NCI-H526 (cell line): ENCODE data around the gene MIP.
"Not testable (repeated sequence)": the region's sequence is repeated elsewhere in the genome, so short reads cannot be mapped to it uniquely, and the experiment has no call there.

Source experiments
- DNase-seq, 2 experiments: peaks; one replicate each; lab custom pipeline; 2025; lab: John Stamatoyannopoulos, UW

MIP gene

GRCh38 chr12:56468216-56469006 lies 14.0 kb upstream of the MIP start, which contains the start of gene SPRYD4:
SPRYD4 (plus strand) TSS chr12:56468578; CDS start chr12:56468592, 14 bp downstream.
- DNase-seq, result peak; percentile 79 to 96

- no peak for DNase-seq
Measured at GRCh38 chr12:56462565-56462964, 8.1 kb upstream of the MIP start.

- DNase-seq, result no peak
Measured at GRCh38 chr12:56461235-56462159, 7.0 kb upstream of the MIP start.

- DNase-seq, result no peak
Measured at GRCh38 chr12:56457817-56458216, 3.4 kb upstream of the MIP start.

- DNase-seq, result no peak
Measured at GRCh38 chr12:56451147-56451546, 3.3 kb downstream of the MIP start.

- DNase-seq, result no peak
Measured at GRCh38 chr12:56450241-56450640, 4.2 kb downstream of the MIP start.

GRCh38 chr12:56449622-56449984 lies 4.9 kb downstream of the MIP start:
- peak in 1 of 2 experiments; percentile 41 for DNase-seq

- peak; percentile 88 to 96 for DNase-seq
Measured at GRCh38 chr12:56448860-56449621, 5.4 kb downstream of the MIP start, which contains the start of gene TIMELESS. TIMELESS (minus strand) TSS chr12:56449426; CDS start chr12:56434170, 15,256 bp downstream.

GRCh38 chr12:56443208-56443607 lies 11.2 kb downstream of the MIP start:
- DNase-seq, result not testable (repeated sequence)

GRCh38 chr12:56437430-56438176 lies 16.9 kb downstream of the MIP start:
- peak; percentile 26 to 34 for DNase-seq

GRCh38 chr12:56434828-56435227 lies 19.6 kb downstream of the MIP start:
- no peak for DNase-seq

- no peak for DNase-seq
Measured at GRCh38 chr12:56431850-56432249, 22.6 kb downstream of the MIP start.

GRCh38 chr12:56431288-56431687 lies 23.2 kb downstream of the MIP start:
- no peak for DNase-seq

- no peak for DNase-seq
Measured at GRCh38 chr12:56425940-56426438, 28.5 kb downstream of the MIP start.

- peak in 1 of 2 experiments; percentile 47 for DNase-seq
Measured at GRCh38 chr12:56425193-56425592, 29.3 kb downstream of the MIP start.

- DNase-seq, result no peak
Measured at GRCh38 chr12:56420411-56420810, 34.0 kb downstream of the MIP start.

- DNase-seq, result no peak
Measured at GRCh38 chr12:56417739-56418138, 36.7 kb downstream of the MIP start.

- no peak for DNase-seq
Measured at GRCh38 chr12:56414401-56414800, 40.1 kb downstream of the MIP start.

GRCh38 chr12:56413392-56413791 lies 41.1 kb downstream of the MIP start:
- DNase-seq, result peak in 1 of 2 experiments; percentile 3

GRCh38 chr12:56411781-56412639 lies 42.4 kb downstream of the MIP start:
- no peak for DNase-seq
